ENCODE measurements around the gene SLC1A4. TPM values are rescaled to one million over a fixed set of nuclear protein-coding genes. Genes with fewer than 3 reads are reported as not detected.

SLC1A4 gene
- total RNA-seq, 4 donors from 2014 or later = 4.6 to 6.9 (median 5.4) TPM

DNA sequence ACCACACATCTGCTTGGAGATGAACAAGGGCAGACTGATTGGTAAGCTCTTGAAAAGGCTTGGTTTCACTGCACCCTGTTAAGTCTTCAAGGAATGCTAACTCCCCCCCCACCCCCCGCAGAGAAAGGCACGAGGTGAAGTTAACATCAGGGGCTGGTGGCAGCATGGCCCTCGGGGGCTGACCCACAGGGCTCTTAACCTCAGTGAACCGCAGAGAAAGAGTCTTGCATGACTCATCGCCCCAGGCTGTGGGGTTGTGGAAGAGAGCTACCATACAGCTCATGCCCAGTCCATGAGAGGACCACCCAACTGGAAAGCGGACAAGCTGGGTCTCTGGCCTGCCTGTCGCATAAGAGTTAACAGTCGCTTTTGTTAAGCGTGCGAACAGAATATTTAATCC, 56.5 kb downstream of the SLC1A4 start:
- H3K36me3 ChIP-seq = no peaks in the 10 kb centered on the region
- no peaks in the 10 kb centered on the region for H3K27me3 ChIP-seq
- H3K4me3 ChIP-seq (replicated peaks in 1 of 3) = no peak overlapping the region
- TF ChIP-seq, protein P1, sequence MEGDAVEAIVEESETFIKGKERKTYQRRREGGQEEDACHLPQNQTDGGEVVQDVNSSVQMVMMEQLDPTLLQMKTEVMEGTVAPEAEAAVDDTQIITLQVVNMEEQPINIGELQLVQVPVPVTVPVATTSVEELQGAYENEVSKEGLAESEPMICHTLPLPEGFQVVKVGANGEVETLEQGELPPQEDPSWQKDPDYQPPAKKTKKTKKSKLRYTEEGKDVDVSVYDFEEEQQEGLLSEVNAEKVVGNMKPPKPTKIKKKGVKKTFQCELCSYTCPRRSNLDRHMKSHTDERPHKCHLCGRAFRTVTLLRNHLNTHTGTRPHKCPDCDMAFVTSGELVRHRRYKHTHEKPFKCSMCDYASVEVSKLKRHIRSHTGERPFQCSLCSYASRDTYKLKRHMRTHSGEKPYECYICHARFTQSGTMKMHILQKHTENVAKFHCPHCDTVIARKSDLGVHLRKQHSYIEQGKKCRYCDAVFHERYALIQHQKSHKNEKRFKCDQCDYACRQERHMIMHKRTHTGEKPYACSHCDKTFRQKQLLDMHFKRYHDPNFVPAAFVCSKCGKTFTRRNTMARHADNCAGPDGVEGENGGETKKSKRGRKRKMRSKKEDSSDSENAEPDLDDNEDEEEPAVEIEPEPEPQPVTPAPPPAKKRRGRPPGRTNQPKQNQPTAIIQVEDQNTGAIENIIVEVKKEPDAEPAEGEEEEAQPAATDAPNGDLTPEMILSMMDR (IDR thresholded peaks at IDR 0.05) = no peak
- no peaks in the 10 kb centered on the region for H3K9me3 ChIP-seq
- H3K27ac ChIP-seq = no peak overlapping the region
- H3K4me1 ChIP-seq = no peaks in the 10 kb centered on the region
- intact Hi-C loops (cut with DNase I) = no loop called here
- DNase-seq = peak in 1 of 2 donors; percentile 20
- WGBS, 2 donors = 61 to 68% methylated on average over 8 to 10 of the region's 10 CpGs

DNA sequence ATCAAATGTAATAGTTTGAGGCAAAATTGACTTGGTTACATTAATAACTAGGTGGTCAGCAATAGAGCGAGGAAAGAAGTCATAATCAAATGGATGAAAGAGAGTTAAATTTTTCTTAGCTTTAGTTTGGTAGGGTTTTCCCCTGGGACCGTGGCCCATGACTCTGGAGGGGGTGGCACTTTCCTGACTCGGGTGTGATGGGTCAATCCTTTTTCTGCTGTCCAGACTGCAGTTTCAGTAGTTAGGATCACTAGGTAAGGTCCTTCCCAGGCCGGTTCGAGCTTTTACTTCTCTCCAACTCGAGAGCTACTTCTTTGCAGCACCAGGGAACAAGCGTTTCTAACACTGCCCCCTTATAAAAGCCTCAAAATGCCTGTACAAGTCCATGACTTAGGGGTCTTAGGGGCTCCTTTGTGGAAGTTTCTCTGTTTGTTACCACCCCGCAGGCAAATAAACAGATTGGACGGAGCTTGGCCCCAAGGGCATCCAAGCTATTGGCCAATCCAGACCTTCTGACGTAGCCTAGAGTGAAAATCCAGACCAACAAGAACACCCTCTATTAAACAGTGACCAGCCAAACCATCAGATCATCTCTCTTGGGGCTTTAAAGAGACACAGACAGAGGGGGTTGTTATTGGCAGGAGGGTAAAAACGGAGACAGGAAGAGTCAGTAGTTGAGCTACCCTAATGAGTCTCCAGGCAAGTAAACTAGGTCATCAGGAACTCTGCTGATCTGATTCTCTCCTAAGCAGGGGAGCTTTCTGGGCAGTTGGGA, 57.6 kb downstream of the SLC1A4 start:
- Histone ChIP-seq H3K9me3 (no peaks in the 10 kb centered on the region), H3K27me3 (no peaks in the 10 kb centered on the region)
- TF ChIP-seq, protein P1 (IDR thresholded peaks at IDR 0.05) = no peak
- TF ChIP-seq POLR2A (IDR thresholded peaks at IDR 0.05) = no peak

DNA sequence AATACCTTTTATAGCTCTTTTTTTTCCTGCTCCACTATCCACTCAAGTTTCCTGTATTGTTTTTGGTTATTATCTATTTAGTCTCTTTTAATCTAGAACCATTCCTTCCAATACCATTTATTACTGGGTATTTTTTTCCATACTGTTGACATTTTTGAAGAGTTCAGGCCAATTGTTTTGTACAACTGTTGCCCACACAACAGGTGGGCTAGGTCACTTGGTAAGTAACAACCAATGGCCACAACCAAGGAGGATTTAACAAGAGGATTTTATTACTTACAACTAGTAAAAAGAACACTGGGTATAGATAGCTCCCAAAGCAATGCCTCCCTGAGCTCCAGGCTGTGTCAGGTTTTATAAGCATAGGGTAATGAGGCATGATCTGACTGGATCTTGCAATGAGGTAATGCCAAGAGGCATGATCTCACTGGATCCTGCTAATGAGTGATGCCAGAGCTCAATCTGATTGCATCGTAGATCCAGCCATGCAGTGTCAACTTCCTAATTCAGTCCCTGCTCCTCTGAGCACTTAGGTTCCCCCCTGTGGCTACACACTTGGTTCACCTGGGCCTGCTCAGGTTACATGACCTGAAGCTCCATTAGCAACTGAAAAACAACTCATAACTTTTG, 59.9 kb downstream of the SLC1A4 start:
- H3K4me3 ChIP-seq (replicated peaks in 1 of 3) = no peak overlapping the region
- H3K4me1 ChIP-seq = no peaks in the 10 kb centered on the region
- no peaks in the 10 kb centered on the region for H3K36me3 ChIP-seq
- no peak overlapping the region for H3K27ac ChIP-seq
- TF ChIP-seq, protein P1 (IDR thresholded peaks at IDR 0.05) = no peak
- no peak for TF ChIP-seq POLR2A (IDR thresholded peaks at IDR 0.05)
- 76 to 100% methylated on average over 1 of the region's 1 CpG for WGBS, 2 donors
- H3K27me3 ChIP-seq = no peaks in the 10 kb centered on the region
- H3K9me3 ChIP-seq = no peaks in the 10 kb centered on the region
- no peak for DNase-seq
- intact Hi-C loops (cut with DNase I) = no loop called here

More for the DNA sequence above, 57.6 kb downstream of the SLC1A4 start:
- Histone ChIP-seq H3K27ac (no peak overlapping the region), H3K4me1 (no peaks in the 10 kb centered on the region), H3K36me3 (no peaks in the 10 kb centered on the region), H3K4me3 (replicated peaks in 1 of 3) (no peak overlapping the region)
- WGBS, 2 donors = 81 to 84% methylated on average over 11 of the region's 11 CpGs
- DNase-seq = no peak
- intact Hi-C loops (cut with DNase I) = no loop called here

- no peaks in the 10 kb centered on the region for H3K27me3 ChIP-seq
- no peak overlapping the region for H3K27ac ChIP-seq
- WGBS, 2 donors = 82 to 98% methylated on average over 3 of the region's 3 CpGs
- H3K36me3 ChIP-seq = no peaks in the 10 kb centered on the region
- no peak overlapping the region for H3K4me3 ChIP-seq (replicated peaks in 1 of 3)
- H3K9me3 ChIP-seq = no peaks in the 10 kb centered on the region
- intact Hi-C loops (cut with DNase I) = no loop called here
- H3K4me1 ChIP-seq = peaks cover 0 to 4% of the 10 kb centered on the region in 2 donors
- TF ChIP-seq POLR2A (IDR thresholded peaks at IDR 0.05) = no peak
- TF ChIP-seq, protein P1 (IDR thresholded peaks at IDR 0.05) = no peak
- no peak for DNase-seq
These were observed 61.7 kb downstream of the SLC1A4 start for GRCh38 chr2:65050931-65051330.

- no peaks in the 10 kb centered on the region for H3K9me3 ChIP-seq
- no peak overlapping the region for H3K4me3 ChIP-seq (replicated peaks in 1 of 3)
- intact Hi-C loops (cut with DNase I) = no loop called here
- WGBS, 2 donors = 36 to 43% methylated on average over 1 of the region's 1 CpG
- H3K27me3 ChIP-seq = no peaks in the 10 kb centered on the region
- TF ChIP-seq, protein P1 (IDR thresholded peaks at IDR 0.05) = no peak
- TF ChIP-seq POLR2A (IDR thresholded peaks at IDR 0.05) = no peak
- peaks cover 13 to 15% of the 10 kb centered on the region in 2 donors for H3K4me1 ChIP-seq
- no peak overlapping the region for H3K27ac ChIP-seq
- DNase-seq = no peak
- H3K36me3 ChIP-seq = no peaks in the 10 kb centered on the region
These were observed 64.0 kb downstream of the SLC1A4 start for GRCh38 chr2:65053199-65053598.

All from thyroid gland (tissue), 4 donors.